Measurements from ENCODE around the gene U2AF1L4.

- no peak for TF ChIP-seq POLR2AphosphoS5 (IDR thresholded peaks at IDR 0.05)
- TF ChIP-seq, protein P1, sequence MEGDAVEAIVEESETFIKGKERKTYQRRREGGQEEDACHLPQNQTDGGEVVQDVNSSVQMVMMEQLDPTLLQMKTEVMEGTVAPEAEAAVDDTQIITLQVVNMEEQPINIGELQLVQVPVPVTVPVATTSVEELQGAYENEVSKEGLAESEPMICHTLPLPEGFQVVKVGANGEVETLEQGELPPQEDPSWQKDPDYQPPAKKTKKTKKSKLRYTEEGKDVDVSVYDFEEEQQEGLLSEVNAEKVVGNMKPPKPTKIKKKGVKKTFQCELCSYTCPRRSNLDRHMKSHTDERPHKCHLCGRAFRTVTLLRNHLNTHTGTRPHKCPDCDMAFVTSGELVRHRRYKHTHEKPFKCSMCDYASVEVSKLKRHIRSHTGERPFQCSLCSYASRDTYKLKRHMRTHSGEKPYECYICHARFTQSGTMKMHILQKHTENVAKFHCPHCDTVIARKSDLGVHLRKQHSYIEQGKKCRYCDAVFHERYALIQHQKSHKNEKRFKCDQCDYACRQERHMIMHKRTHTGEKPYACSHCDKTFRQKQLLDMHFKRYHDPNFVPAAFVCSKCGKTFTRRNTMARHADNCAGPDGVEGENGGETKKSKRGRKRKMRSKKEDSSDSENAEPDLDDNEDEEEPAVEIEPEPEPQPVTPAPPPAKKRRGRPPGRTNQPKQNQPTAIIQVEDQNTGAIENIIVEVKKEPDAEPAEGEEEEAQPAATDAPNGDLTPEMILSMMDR (IDR thresholded peaks at IDR 0.05) = no peak
- no peak for TF ChIP-seq POLR2A (IDR thresholded peaks at IDR 0.05; ENCODE audit: low read depth)
These were observed 33.8 kb upstream of the U2AF1L4 start for GRCh38 chr19:35779033-35779432.
